Skeletal muscle tissue (tissue), 4 donors: ENCODE data around the gene MOB2. TPM values are rescaled to one million over a fixed set of nuclear protein-coding genes. Genes with fewer than 3 reads are reported as not detected.

Experiments
- H3K27ac ChIP-seq: one replicate; pipeline ENCODE4 v1.7.0; 2013; ENCODE audit warnings: mild to moderate bottlenecking, low read depth, low read length, inconsistent platforms
- H3K27me3 ChIP-seq, 3 donors: one replicate each; pipeline ENCODE4 v1.7.0; 2013; ENCODE audit warnings: low read length in 3 of 3; ENCODE audit not compliant: control insufficient read depth in 3 of 3, insufficient read depth in 3 of 3
- H3K36me3 ChIP-seq, 3 donors: one replicate each; pipeline ENCODE4 v1.7.0; 2013; ENCODE audit warnings: low read length in 3 of 3; ENCODE audit not compliant: control insufficient read depth in 3 of 3, insufficient read depth in 3 of 3
- H3K4me1 ChIP-seq, 3 donors: one replicate each; pipeline ENCODE4 v1.7.0; 2013; ENCODE audit warnings: low read length in 3 of 3, mild to moderate bottlenecking in 3 of 3; ENCODE audit not compliant: control insufficient read depth in 3 of 3, insufficient read depth in 3 of 3
- H3K4me3 ChIP-seq, 3 donors: one replicate each; pipeline ENCODE4 v1.7.0; 2013; ENCODE audit warnings: low read length in 3 of 3
- H3K9ac ChIP-seq, 3 donors: one replicate each; pipeline ENCODE4 v1.7.0; 2013; ENCODE audit warnings: low read length in 3 of 3, mild to moderate bottlenecking in 3 of 3, moderate library complexity in 2 of 3, low read depth in 1 of 3
- H3K9me3 ChIP-seq, 3 donors: one replicate each; pipeline ENCODE4 v1.7.0; 2013; ENCODE audit warnings: low read length in 3 of 3; ENCODE audit not compliant: control insufficient read depth in 3 of 3
- total RNA-seq: library from RNA; depleted of rRNA; stranded (reverse); fragments of >200 nt; gene quantifications from one replicate; pipeline ENCODE4 v1.2.3, GENCODE V29; 2014
- donor health status: Osteomylitis.

Gene MOB2
- total RNA-seq, 1 donor from 2014 or later, result 18.3 TPM

- Histone ChIP-seq H3K9ac (no peak overlapping the region), H3K9me3 (no peaks in the 10 kb centered on the region), H3K4me3 (no peak overlapping the region), H3K27me3 (no peaks in the 10 kb centered on the region), H3K4me1 (peaks cover 40 to 67% (median 62%) of the 10 kb centered on the region in 3 donors), H3K27ac (no peak overlapping the region), H3K36me3 (no peaks in the 10 kb centered on the region)
Observed at GRCh38 chr11:1519028-1520010, 32.7 kb upstream of the MOB2 start.

DNA sequence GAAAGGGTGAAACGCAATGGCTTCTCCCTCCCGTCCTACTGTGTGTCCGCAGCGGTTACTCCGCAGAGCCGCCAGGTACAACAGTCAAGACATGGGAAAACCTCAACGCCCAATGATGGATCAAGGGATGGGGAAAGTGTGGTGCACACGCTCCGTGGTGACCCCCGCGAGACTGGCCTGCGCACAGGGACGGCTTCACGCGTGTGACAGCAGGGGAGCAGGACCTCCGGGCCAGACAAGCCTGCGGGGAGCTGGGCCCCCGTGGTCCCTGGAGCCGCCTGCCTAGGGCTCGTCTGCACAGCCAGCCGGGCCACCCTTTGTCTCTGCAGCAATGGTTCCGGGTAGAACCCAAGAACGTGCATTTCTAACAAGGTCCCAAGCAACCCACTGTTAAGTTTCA, 31.7 kb upstream of the MOB2 start:
- no peak overlapping the region for H3K9ac ChIP-seq
- no peaks in the 10 kb centered on the region for H3K9me3 ChIP-seq
- H3K27me3 ChIP-seq, result no peaks in the 10 kb centered on the region
- no peaks in the 10 kb centered on the region for H3K36me3 ChIP-seq
- peaks cover 44 to 70% (median 67%) of the 10 kb centered on the region in 3 donors for H3K4me1 ChIP-seq
- no peak overlapping the region for H3K4me3 ChIP-seq
- no peak overlapping the region for H3K27ac ChIP-seq

GRCh38 chr11:1517117-1518005, 30.8 kb upstream of the MOB2 start:
- Histone ChIP-seq H3K9ac (no peak overlapping the region), H3K4me3 (no peak overlapping the region), H3K27me3 (no peaks in the 10 kb centered on the region), H3K36me3 (no peaks in the 10 kb centered on the region), H3K27ac (no peak overlapping the region), H3K9me3 (no peaks in the 10 kb centered on the region), H3K4me1 (peaks cover 42 to 73% (median 67%) of the 10 kb centered on the region in 3 donors)

- Histone ChIP-seq H3K36me3 (peaks cover 0 to 1% (median under 1%) of the 10 kb centered on the region in 3 donors), H3K4me3 (no peak overlapping the region), H3K9me3 (no peaks in the 10 kb centered on the region), H3K9ac (no peak overlapping the region), H3K4me1 (peaks cover 41 to 72% (median 63%) of the 10 kb centered on the region in 3 donors), H3K27ac (no peak overlapping the region), H3K27me3 (no peaks in the 10 kb centered on the region)
Observed at GRCh38 chr11:1516273-1517067, 29.9 kb upstream of the MOB2 start.

DNA sequence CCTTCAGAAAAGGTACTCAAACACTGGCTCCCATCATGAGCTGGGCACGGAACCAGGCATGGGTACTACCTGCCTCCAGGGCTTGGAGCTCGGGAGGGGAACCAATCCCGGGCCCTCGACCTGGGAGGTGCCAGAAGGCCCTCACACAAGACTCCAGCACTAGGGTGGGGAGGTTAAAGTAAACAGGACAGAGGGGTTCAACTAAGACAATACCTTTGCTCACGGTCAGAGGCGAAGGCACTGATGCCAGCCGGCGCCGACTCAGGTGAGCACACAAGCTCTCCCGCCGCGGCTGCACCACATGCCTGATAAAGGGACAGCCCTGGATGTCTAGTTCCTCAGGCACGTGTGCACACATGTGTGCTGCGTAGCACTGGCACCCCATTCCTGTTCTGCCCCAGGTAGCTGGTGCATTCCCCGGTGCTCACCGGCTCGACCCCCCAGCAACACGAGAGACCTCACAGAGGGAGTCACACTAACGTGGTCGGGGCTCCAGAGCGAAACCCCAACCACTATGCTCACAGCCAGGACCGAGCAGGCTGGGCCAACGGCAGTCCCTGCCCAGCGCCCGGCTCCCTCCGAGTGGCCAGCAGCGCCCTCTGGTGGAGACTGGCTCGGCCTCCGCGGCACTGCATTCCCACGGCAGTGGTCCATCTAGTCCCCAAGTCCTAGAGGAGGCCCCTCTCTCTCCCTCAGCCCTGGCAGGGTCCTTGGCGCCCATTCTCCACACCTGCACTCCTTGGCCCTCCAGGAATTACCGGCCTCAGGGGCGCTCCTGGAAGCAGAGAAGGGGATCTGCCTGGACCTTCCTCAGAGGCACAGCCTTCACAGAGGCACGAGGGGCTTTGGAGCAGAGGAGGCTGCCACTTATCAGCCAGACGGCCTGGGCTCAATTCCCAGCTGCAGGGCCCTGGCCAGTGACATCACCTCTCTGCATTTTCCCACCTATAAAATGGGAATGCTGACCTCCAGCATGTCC, 28.8 kb upstream of the MOB2 start:
- H3K27me3 ChIP-seq, result no peaks in the 10 kb centered on the region
- H3K9ac ChIP-seq, result peak overlapping the region; percentile 20 to 75 (median 59)
- no peak overlapping the region for H3K27ac ChIP-seq
- H3K4me3 ChIP-seq, result peak overlapping the region; percentile 30 to 77 (median 66)
- peaks cover 34 to 65% (median 57%) of the 10 kb centered on the region in 3 donors for H3K4me1 ChIP-seq
- peaks cover 0 to 6% (median 4%) of the 10 kb centered on the region in 3 donors for H3K36me3 ChIP-seq
- no peaks in the 10 kb centered on the region for H3K9me3 ChIP-seq

DNA sequence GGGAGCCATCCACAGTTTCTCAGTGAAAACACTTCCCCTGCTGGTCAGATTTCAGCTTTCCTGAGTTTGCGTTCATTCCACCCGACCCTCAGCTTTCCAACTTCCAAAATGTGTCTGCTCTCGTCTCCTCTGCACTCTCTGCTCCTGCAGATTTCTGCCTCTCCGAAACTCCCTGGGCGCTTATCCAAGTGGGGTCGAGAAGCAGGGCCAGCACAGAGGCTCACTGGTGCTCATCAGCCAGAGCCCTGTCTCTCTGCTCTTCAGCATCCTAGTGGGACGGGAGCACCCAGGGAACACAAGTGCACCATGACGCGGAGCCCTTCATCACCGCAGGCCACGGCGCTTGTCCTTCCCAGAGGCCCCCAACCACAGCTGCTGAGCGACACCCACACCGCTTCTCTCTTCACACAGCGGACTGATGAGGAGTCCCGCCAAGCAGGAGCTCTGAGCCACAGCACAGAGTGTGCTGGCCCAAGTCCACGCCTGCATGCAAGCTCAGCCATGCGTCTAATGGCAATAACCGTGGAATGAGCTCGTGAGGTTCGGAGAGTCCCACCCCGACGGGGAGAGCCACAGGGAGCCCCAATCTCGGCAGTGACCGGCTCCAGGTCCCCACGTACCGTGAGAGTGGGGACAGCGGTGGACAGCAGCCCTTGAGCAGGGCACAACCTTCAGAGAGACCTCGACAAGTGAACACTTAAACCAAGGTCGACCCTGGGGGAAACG, 27.9 kb upstream of the MOB2 start:
- peak overlapping the region in 1 of 3 donors; percentile 22 for H3K4me3 ChIP-seq

DNA sequence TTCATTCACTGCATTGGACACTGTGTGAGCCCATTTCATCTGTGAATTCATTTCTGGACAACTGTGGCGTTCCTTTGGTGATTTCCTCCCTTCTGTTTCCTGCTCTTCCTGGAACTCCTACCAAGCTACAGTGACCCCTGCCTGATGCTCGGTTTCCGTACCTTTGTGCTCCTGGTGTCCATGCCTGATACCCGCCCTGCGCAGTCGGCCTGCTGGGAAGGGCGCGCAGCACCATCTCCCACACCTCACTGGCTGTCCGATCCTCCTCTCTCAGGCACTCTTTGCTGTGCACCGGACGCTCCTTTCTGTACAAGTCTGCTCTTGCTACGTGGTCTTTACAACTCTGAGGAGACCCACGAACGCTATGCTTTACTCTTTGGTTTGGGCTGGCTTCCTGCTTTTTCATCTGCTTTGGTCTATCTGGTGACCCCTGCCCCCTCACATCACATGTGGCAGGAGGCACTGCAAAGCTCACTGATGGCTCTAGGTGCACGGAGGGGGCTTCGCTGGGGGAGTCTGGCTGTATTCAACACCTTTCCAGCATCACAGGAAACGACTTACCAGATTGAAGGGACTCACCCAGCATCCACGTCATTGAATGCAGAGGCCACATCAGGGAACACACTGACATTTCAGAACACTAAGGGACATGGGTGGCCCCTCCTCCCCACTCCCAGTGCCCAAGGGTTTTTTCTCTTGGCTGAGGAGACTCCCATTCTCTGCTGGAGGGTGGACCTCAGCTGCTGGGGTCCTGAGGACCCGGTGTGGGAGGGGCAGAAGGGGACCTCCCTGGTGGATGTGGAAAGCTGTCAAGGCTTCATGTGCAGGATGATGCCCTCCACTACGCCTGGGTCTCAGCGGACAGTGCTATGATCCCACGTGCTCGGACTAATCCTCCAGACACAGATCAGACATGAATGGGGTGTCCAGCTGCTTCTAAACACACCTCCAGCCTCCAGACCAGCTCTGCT, 27.0 kb upstream of the MOB2 start:
- Histone ChIP-seq H3K4me1 (peaks cover 44 to 69% (median 61%) of the 10 kb centered on the region in 3 donors), H3K9me3 (no peaks in the 10 kb centered on the region), H3K4me3 (no peak overlapping the region), H3K27ac (no peak overlapping the region), H3K27me3 (no peaks in the 10 kb centered on the region), H3K36me3 (peaks cover 0 to 6% (median 4%) of the 10 kb centered on the region in 3 donors), H3K9ac (no peak overlapping the region)

More for the DNA sequence above, 27.9 kb upstream of the MOB2 start:
- Histone ChIP-seq H3K27ac (no peak overlapping the region), H3K9me3 (no peaks in the 10 kb centered on the region), H3K27me3 (no peaks in the 10 kb centered on the region), H3K36me3 (peaks cover 0 to 6% (median 4%) of the 10 kb centered on the region in 3 donors), H3K9ac (peak overlapping the region in 2 of 3 donors; percentile 59 to 75), H3K4me1 (peaks cover 35 to 66% (median 58%) of the 10 kb centered on the region in 3 donors)
